HEK293T (cell line): ENCODE data around the gene FANCE.

Experiments used
- CTCF ChIA-PET: fragments of 350-600 bp; formaldehyde crosslinking; extraction: SDS; loops from one replicate; lab custom pipeline; 2021; ENCODE audit warnings: antibody characterized with exemption, inconsistent platforms; lab: Yijun Ruan, JAX
- POLR2A ChIA-PET: fragments of 350-600 bp; formaldehyde crosslinking; extraction: SDS; loops from one replicate; lab custom pipeline; 2020; ENCODE audit warnings: antibody characterized with exemption, inconsistent platforms; lab: Yijun Ruan, JAX
- DNase-seq: peaks from one replicate; pipeline ENCODE4 v3.0.0; 2012; ENCODE audit warnings: mixed read lengths; ENCODE audit errors: extremely low spot score
- ARNT ChIP-seq: fragments of 450-650 bp; IDR thresholded peaks from 2 replicates; pipeline ENCODE4 v1.6.1; 2017; ENCODE audit warnings: mild to moderate bottlenecking
- BHLHE40 ChIP-seq: fragments of 450-650 bp; IDR thresholded peaks from 2 replicates; pipeline ENCODE4 v1.6.1; 2016; ENCODE audit warnings: mild to moderate bottlenecking, moderate library complexity, borderline replicate concordance
- CTBP1 ChIP-seq: fragments of 450-650 bp; IDR thresholded peaks from 2 replicates; pipeline ENCODE4 v1.6.1; 2016; ENCODE audit warnings: borderline replicate concordance
- ELF4 ChIP-seq: fragments of 450-650 bp; IDR thresholded peaks from 2 replicates; pipeline ENCODE4 v1.6.1; 2017; ENCODE audit warnings: antibody characterized with exemption
- FOXA1 ChIP-seq: fragments of 450-650 bp; IDR thresholded peaks from 2 replicates; pipeline ENCODE4 v1.6.1; 2016; ENCODE audit warnings: mild to moderate bottlenecking
- FOXK2 ChIP-seq: fragments of 450-650 bp; IDR thresholded peaks from 2 replicates; pipeline ENCODE4 v1.6.1; 2016; ENCODE audit warnings: mild to moderate bottlenecking
- FOXM1 ChIP-seq: fragments of 450-650 bp; IDR thresholded peaks from 2 replicates; pipeline ENCODE4 v1.6.1; 2017; ENCODE audit warnings: mild to moderate bottlenecking, borderline replicate concordance
- HDGF ChIP-seq: fragments of 450-650 bp; IDR thresholded peaks from 2 replicates; pipeline ENCODE4 v1.6.1; 2017; ENCODE audit warnings: antibody characterized with exemption, borderline replicate concordance
- L3MBTL2 ChIP-seq: fragments of 450-650 bp; conservative IDR thresholded peaks from 2 replicates; pipeline ENCODE4 v1.6.1; 2016; ENCODE audit warnings: mild to moderate bottlenecking
- LEF1 ChIP-seq: fragments of 450-650 bp; IDR thresholded peaks from 2 replicates; pipeline ENCODE4 v1.6.1; 2017; ENCODE audit warnings: mild to moderate bottlenecking, borderline replicate concordance
- NFRKB ChIP-seq: fragments of 450-650 bp; IDR thresholded peaks from 2 replicates; pipeline ENCODE4 v1.6.1; 2016; ENCODE audit warnings: mild to moderate bottlenecking, moderate library complexity
- SP1 ChIP-seq: fragments of 450-650 bp; IDR thresholded peaks from 2 replicates; pipeline ENCODE4 v1.6.1; 2017
- SUZ12 ChIP-seq: fragments of 450-650 bp; IDR thresholded peaks from 2 replicates; pipeline ENCODE4 v1.6.1; 2016; ENCODE audit warnings: mild to moderate bottlenecking
- TARDBP ChIP-seq: fragments of 450-650 bp; IDR thresholded peaks from 2 replicates; pipeline ENCODE4 v1.6.1; 2016
- ZNF384 ChIP-seq: fragments of 450-650 bp; IDR thresholded peaks from 2 replicates; pipeline ENCODE4 v1.6.1; 2016
- TF ChIP-seq, protein P1 (sequence below): fragments of 450-650 bp; IDR thresholded peaks from 2 replicates; pipeline ENCODE4 v1.6.1; 2016

FANCE gene

DNA sequence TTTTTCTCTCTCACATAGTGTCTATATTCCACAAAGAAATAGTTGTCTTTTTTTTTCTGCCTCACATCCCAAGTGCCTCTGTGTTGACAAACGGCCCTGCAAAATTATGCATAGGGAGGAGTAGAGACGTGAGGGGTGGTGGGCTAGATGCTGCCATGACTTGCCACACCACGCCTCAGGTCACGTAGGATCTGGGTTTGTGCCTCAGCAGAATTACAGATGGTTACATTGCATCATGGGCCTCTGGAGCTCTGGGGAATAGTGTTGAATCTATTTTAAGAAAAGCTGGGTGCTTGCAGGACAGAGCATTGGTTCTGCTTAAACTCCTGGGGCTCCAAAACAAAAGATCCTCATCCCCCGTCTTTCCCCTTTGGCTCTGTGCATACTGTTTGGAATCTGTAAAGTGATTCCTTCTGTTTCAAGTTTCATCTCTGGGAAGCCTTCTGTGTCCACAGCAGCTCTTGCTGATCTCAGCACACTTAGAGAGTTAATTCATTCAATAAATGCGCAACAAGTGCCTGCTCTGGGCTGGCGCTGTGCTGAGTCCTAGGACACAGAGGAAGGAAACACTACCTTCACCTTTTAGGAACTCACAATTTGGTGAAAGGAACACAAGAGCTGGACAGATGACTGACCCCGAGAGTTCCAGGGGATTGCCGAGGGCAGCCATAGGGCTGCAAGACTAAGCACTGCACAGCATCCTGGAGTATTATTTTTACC, 2.4 kb downstream of the FANCE start:
- ChIA-PET CTCF (interaction anchor here (0.6 to 0.7 kb wide), 3 partner anchors 94 to 286 kb away, joined by 3 to 4 read pairs (median 4); no protein-coding TSS in a partner anchor), POLR2A (interaction anchor here (1.4 kb wide), 1 partner anchor 13 kb away, joined by 4 read pairs; the partner anchor contains the start of gene RPL10A)
- no peak for DNase-seq
- TF ChIP-seq SUZ12 (no peak), TARDBP (no peak), FOXK2 (no peak), ARNT (no peak), NFRKB (no peak), ELF4 (no peak), SP1 (no peak), BHLHE40 (no peak), CTBP1 (no peak), FOXM1 (no peak), LEF1 (no peak), ZNF384 (no peak), HDGF (no peak)

DNA sequence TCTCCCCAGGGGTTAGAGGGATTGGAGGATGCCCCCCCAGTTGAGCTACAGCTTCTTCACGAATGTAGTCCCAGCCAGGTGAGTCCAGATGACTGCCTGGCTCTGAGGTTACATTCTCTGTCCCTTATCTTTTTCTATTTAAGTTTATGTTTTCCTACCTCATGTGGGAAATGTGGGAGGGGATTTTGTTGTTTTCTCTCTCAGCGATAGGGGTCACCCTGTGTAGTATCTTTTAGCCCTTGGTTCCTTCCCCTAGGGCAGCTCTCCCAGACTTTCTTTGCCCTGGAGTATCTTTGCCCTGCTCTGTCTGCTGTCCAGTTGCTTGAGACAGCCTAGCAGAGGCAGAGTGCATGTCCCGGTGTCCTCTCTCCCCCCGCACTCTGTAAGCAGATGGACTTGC, 5.8 kb downstream of the FANCE start:
- CTCF ChIA-PET = no interaction called here
- POLR2A ChIA-PET = interaction anchor here (1.0 to 2.2 kb wide), 2 partner anchors 10 to 11 kb away, joined by 3 to 9 read pairs; partner anchors contain the start of gene RPL10A
- TF ChIP-seq CTBP1 (no peak), NFRKB (no peak), FOXM1 (no peak), ELF4 (no peak), HDGF (no peak)
- TF ChIP-seq, protein P1, sequence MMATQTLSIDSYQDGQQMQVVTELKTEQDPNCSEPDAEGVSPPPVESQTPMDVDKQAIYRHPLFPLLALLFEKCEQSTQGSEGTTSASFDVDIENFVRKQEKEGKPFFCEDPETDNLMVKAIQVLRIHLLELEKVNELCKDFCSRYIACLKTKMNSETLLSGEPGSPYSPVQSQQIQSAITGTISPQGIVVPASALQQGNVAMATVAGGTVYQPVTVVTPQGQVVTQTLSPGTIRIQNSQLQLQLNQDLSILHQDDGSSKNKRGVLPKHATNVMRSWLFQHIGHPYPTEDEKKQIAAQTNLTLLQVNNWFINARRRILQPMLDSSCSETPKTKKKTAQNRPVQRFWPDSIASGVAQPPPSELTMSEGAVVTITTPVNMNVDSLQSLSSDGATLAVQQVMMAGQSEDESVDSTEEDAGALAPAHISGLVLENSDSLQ = no peak
- no peak for DNase-seq

DNA sequence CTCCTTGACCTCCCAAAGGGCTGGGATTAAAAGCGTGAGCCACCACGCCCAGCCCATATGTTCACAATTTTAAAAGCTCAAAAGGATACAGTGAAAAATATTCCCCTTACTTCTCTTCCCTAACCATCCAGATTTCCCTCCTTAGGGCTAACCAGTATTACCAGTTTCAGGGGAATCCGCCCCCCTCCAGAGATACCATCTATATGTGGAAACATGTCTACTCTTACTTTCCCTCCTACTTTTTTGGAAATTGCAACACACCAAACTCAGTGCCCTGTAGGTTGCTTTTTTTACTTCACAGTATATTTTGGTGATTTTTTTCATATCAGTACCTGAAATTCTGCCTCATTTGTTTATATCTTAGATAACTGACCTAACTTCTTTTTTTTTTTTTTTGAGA, 9.1 kb downstream of the FANCE start:
- ChIA-PET CTCF (interaction anchor here (0.8 kb wide), 1 partner anchor 12 kb away, joined by 3 read pairs; no protein-coding TSS in a partner anchor), POLR2A (no interaction called here)
- DNase-seq = no peak
- TF ChIP-seq ZNF384 = no peak
- TF ChIP-seq ELF4 = no peak
- no peak for TF ChIP-seq L3MBTL2
- no peak for TF ChIP-seq CTBP1
- TF ChIP-seq, protein P1 = no peak
- no peak for TF ChIP-seq BHLHE40
- TF ChIP-seq SP1 = no peak
- TF ChIP-seq FOXK2 = no peak
- no peak for TF ChIP-seq ARNT

DNA sequence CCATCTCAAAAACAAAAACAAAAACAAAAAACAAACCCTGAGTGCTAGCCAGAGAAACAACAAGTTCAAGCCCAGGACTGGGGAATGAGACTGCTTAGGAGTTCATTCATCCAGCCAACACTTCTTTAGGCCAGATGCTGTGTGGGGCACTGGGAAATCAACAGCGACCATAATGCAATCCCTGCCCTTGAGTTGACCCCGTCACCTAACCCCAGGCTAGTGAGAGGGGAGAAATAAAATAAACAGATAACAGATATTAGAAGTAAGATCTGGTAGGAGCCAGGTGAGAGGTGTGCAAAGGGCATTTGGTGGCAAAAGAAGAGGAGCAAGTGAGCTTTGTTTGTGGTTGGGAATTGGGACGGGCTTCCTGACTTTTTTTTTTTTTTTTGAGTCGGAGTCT, 11.2 kb downstream of the FANCE start:
- TF ChIP-seq FOXM1 = no peak
- no peak for TF ChIP-seq BHLHE40
- TF ChIP-seq HDGF = no peak
- TF ChIP-seq ELF4 = no peak
- ChIA-PET POLR2A (no interaction called here), CTCF (no interaction called here)
- DNase-seq = no peak

DNA sequence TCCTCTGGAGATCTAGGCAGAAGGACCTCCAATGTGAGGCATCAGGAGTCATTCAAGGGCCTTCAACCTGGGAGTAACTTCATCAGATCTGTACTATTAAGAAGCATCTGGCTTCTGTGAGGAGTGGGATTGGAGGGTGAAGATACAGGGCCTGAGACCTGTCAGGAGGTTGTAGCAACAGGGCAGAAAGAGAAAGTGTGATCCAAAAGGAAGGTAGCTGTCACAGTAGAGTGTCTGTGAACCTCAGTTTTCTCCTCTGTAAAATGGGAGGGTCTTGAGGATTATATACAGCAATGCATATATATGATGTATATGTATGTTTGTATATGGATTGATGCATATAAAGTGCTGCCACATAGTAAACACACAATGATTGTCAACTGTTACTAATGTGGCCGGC, 13.5 kb downstream of the FANCE start:
- ChIA-PET POLR2A (interaction anchor here (0.5 to 0.9 kb wide), 2 partner anchors 177 to 206 kb away, joined by 3 read pairs; partner anchors contain the start of gene ZNF76), CTCF (interaction anchor here (1.0 kb wide), 1 partner anchor 117 kb away, joined by 3 read pairs; no protein-coding TSS in a partner anchor)
- no peak for TF ChIP-seq FOXK2
- no peak for TF ChIP-seq ZNF384
- TF ChIP-seq BHLHE40 = no peak
- no peak for TF ChIP-seq FOXM1
- TF ChIP-seq ELF4 = no peak
- no peak for TF ChIP-seq ARNT
- no peak for TF ChIP-seq NFRKB
- no peak for TF ChIP-seq FOXA1
- TF ChIP-seq, protein P1 = no peak
- TF ChIP-seq HDGF = no peak
- no peak for TF ChIP-seq CTBP1
- no peak for TF ChIP-seq SUZ12
- no peak for TF ChIP-seq LEF1
- no peak for TF ChIP-seq TARDBP
- TF ChIP-seq SP1 = no peak
- TF ChIP-seq L3MBTL2 = no peak
- no peak for DNase-seq
